ENCODE results near the gene FBXW4.
"Not testable (repeated sequence)": the region's sequence is repeated elsewhere in the genome, so short reads cannot be mapped to it uniquely, and the experiment has no call there.

FBXW4 gene

DNA sequence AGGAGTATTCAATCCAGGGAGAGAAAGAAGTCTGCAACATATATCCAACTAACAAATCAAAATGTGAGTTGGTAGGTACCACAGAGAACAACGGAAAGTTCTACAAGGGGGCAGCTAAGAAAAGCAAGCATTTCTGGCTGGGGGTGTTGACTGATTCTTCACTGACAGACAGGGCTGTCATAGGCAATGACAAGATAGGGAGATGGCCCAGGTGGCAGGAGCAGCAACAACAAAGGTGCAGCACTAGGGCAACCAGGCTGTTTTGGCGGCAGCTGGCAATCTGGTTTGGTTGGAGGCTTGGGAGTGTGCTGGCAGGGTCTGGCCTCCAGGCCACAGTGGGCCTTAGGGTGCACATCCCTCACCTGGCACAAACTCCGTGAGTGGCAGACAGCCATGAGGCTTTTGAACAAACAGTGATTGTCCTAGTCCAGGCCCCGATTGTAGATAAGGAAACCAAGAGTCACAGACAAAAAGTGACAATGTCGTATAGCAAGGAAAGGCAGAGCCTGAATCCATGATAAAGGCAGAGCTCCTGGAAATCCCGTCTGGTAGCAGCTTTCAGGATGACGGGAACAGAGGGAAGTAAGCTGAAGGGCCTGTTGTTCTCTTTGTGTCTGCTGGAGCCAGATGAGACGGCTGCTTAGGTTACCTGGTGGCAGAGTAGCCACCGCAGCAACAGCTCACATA lies 78.4 kb downstream of the FBXW4 start:
- no peak for DNase-seq

DNA sequence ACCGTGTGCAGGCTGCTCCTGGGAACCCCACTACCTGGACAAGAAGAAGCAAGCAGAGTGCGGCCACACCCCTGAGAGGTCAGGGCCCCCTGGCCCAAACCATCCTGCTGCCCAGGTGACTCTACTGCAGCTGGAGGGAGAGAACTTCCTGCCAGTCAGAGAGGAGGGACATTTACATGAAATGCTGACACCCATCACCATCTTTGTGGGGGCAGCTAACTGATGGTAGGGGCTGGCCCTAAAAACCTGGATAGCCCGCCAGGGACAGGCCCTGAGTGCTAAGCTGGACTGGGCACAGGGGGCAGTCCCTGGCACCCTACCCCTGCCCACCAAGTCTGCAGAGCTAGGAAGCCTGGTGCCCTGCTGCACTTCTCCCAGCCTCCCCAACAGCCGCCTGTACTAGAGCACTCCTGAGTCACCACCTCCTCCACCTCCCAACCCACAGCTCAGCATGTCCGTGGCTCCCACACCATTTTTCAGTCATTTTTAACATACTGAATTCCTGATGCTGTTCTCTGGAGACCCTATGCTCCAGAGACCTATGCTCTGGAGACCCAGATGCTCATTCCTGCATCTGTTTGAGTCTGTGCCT lies 79.3 kb downstream of the FBXW4 start:
- no peak for DNase-seq

DNA sequence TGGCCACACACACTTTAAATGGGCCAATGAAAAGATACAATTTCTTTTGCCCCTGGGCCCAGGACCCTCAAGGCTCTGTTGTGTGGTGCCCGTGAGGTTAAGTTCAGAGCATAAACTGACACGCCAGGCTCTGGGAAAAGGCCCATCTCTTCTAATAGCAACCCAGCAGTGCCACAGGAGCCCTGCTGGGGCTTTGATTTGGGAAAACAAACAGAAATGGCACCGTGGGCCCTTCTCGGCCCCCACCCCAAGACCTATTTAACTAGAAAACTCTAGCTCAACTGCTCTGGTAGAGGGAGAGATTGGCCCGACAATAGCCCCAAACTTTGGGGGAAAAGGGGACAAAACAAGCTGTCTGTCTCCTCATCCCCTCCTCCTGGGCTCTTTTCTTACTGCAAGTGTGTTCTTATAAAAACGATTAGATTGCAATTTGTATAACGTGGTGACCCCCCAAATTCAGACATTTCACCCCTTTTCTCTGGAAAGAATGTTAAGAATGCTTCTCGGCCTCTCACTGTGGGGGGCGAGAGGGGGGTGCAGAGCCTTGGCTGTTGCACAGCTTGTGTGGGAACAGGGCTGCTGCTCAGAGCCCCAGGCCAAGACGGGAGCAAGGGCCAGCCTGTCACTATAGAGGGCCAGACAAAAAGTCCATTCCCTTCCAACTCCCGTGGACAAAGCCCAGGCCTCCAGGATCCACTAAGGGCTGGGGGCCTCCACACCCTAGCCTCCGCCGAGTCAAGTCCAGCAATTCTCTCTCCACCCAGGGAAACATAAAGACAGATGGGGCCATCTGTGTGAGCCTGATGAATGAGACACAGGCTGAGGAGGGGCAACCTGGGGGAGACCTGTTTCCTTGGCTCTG lies 80.1 kb downstream of the FBXW4 start:
- no peak for DNase-seq

DNA sequence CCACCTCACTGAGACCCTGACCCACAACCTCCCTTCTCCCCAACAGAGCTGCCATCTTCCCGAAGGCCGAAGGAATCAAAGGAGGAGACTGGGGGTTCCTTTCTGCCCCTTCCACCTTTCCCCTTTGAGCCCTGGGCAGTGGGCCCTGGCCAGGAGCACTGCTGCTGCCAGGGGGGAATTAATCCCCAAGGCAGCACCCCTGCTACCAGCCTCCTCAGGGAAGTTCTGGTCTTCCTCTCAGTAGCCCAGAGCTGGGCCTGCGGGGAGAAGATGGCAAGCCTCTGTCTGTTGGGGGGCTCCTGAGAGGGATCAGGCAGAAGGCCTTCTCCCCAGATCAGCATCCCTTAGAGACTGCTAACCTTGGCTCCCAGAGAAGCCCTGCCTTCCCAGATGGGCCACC lies 81.3 kb downstream of the FBXW4 start:
- DNase-seq: no peak

DNA sequence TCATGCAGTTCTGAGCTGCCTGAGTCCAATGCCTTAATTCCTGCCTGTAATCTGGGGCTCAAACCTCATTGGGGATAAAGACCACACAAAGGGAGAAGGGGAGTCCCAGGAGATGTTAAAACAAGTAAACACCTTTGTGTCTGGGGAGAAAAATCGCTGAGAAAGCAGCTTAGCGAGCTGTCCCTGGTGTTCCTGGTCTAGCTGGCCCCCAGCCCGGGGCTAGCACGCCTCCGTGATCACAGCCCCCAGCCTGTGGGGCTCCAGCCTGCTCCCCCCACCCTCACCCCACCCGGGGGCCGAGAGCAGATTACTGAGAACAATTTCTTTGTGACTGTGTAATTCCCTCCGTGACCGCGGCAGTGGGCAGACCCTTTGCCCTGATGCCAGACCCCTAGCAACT lies 82.1 kb downstream of the FBXW4 start:
- DNase-seq: no peak

DNA sequence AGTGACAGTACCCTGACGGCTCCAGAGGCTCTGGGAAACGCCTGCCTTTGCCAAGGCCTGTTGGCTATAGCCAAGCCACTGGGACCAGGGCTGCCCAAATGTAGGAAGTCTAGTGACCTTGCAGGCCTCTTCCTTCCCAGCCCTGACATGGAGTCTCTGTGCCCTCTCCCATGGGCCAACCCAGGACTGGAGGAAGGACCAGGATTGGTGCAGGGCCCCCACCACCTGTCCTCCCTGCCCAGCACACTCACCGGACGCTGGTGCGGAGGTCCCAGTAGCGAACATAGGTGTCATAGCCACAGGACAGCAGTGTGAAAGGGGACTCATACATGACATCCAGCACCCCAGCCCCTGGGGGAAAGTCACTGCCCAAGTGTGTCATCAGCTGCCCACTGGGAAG lies 82.9 kb downstream of the FBXW4 start:
- no peak for DNase-seq

DNA sequence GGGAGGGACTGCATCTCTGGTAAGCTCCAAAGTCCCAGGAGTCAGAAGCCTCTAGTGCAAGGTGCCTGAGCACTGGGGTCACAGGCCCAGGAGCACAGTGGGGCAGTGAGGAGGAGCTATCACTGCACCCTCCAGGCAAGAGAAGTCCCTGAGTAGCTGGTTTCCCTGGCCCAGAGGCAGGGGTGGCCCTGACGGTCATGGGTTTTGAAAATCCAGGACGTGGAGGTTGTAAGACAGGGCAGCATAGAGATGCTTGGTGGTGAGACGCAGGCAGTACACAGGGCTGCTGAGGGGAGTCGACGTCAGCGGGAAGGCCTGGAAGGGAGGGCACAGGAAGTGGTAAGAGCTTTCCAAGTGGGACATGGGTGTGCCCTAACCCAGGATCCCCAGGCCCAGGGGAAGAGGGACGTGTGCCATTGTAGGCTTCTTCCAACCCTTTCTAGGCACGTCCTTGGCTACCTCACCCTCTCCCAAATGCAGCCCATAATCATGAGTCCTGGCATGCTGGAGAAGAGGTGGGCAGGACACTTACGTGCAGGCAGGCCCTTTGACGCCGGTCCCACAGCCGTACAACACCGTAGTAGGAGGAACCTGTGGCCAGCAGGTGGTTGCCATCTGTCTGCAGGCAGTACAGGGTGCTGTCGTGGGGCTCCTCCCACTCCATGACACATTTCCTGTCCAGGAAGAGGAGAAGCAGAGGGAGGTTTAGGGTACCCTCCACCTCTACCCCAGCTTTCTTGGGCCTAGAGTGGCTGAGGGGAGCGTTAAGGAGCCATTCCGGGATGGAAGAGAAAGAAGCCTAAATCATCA lies 83.7 kb downstream of the FBXW4 start:
- DNase-seq: no peak

DNA sequence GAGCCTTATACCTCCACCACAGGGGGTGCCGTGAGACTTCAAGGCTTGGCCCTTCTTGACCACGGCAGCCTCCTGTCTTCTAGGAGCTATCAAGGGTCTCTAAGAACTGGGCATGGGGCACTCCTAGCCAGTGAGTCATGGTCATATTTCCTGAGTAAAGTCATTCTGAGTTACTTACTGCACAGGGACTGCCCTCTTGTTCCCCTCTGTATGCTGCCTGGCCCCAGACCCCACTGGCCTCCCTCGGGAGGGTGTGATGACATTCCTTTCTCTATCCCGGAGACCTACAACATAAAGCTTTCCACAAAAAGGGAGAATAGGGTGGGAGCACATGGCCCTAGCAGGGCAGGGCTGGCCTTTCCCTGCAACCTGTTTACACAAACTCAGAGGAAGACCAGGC lies 85.5 kb downstream of the FBXW4 start:
- no peak for DNase-seq

DNA sequence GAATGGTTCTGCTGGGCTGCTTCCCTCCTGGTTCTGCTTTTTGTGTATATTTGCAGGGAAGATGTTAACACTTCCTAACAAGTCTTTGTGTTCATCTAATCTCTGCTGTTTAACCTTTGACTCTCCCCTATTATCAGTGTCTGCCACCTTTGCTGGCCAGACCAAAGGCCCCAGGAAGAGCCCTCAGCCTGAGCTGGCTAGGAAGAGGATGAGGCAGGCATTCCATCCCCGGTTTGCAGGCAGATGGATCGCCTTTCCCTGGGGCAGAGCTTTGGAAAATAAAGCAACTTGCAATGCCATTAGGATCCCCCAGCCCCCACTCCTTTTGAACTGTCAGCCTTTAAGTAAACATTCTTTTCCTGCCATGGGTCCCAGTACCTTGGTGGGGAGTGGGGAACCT lies 87.8 kb downstream of the FBXW4 start:
- DNase-seq: no peak

DNA sequence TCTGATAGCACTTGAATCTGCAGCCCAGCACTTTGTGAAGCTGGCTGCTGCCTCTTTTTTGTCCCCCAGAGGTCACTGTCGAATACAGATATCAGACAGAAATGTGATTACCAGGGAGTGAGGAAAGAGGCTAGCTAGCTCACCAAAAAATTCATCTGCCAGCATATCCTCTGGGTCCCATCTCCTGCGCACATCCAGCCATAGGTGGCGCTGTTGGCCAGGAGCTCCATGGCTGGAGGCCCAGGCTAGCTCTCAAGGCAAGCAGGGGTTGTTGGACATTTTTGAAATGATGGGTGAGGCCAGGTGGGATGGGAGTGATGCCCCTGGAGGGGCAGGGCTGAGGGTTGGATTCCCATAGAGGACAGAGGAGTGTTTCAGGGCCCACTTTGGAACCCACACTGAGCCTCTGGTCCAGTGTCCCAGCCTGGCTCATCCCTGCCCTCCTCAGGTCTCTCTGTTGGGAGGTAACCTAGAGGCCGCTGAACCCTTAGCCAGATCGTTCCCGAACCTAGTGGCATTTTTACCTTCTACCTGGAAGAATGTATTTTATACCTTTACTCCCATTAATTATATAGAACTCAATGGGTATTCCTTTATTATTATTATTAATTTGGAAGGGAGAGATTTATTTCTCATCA lies 92.1 kb downstream of the FBXW4 start:
- peak; percentile 63 for DNase-seq

DNA sequence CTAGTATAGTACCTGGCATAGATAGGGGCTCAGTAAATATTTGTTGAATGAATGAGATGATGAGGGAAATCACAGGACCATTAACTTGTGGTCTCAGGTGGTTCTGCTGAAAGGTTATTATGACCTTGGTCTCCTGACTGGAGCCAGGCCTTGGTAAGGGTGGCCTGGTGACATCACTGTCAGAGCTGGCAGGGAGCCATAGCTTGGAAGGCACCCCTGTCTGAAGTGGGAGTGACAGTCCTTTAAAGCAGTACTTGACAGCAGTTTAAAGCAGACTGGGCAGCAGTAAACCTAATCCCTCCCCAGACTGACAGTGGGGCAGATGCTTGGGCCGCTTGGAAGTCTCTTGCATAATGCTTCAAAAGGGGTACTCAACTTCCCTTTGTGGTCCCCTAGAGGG lies 93.4 kb downstream of the FBXW4 start:
- DNase-seq: no peak

DNA sequence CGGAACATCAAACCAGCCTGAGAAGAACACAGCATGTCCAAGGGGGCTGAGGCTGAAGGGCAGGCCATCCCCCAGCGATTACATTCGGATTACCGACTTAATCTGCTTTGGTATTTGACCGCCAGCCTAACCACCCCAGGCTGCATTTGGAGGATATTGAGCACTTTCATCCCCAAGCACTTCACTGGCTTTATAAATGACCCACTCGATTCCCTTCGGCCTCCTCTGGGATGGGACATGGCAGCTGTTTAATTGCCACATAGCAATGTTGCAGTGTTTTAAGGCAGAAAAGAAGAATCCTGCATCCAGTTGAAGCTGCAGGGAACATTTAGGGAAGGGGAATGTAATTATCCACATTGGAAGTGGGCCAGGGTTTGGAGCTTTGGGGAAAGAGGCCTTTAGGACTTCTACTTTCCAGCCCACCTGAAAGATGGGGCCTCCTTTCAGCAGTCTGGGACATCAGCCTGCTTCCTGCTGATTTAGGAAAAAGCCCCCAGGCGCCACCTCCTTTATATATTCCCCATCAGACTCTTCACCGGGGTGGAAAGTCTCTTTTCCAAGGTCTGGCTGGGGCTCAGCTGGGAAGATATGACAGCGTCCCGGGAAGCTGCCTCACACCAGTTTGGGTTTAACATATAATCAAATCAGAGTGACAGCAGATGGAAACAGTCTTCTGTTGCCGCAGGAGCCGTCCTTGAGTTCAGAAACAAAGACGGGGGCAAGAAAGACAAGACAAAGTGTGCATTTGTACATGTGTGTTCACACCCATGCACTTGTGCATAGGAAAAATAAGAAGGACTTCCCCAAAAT lies 97.7 kb downstream of the FBXW4 start:
- no peak for DNase-seq

DNA sequence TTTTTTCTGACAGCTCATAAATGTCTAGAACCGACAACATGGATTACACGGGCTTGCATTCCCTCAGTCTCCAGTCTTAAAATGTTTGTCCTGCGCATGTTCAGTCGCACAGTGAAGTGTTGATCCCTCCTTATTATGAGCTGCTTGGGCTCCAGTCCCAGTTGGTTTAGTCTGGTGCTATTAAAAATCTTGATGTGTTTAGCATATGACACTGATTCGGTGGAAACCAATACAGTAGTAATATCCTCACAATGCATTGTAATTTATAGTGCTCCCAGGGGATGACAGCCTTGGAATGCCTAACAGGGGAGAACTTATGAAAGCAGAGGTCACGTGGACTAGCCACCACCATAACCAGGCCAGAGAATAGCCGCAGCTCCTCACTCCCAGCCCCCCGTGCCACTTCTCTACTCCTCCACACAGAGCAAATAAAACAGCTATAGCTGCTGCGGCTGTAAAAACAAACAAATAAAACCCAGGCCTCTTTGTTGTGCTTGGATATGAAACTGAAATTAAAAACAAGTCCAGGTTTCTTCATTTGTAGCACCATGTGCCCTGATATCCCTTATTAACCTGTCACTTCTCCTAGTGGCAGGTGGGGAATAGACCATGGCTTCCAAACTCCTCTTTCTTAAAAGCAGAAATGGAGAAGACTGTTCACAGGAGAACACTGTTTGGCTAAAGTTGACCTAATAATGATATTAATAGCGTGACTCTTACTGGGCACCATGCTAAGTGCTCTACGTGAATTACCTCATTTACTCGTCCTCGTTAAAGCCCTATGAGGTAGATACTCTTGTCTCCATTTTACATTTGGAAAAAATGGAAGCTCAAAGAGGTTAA lies 99.2 kb downstream of the FBXW4 start:
- DNase-seq: no peak

DNA sequence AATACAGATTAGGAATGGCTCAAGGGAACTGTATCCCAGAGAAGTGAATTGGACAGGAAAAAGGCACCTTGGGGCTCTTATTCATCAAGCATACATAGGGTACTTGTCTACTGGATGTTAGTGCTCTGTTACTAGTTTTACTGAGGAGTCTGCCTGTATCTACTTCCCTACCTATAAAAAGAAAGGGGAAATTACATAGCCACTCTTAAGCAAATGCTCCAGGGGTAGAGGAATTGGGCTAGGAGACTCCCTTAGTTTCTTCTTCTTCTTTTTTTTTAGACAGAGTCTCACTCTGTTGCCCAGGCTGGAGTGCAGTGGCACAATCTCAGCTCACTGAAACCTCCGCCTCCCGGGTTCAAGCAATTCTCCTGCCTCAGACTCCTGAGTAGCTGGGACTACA lies 101.6 kb downstream of the FBXW4 start:
- not testable (repeated sequence) for DNase-seq

DNA sequence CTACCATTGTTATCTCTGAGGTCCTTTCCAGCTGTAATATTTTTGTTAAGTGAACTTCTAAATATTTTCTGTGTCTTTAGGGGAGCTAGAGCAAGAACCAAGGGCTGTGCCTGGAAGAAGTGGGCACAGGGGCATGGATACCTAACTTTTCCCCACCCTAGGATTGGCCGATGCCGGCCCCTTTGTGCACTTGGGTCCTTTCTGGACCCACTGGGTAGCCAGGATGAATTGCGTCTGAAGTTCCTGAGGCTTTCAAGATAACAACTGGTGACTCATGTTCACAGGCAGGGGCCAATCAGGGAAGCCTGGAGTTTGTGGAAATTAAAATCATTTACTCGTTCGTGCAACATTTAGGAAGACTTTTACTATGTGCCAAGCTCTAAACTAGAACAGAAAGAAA lies 106.1 kb downstream of the FBXW4 start:
- no peak for DNase-seq

DNA sequence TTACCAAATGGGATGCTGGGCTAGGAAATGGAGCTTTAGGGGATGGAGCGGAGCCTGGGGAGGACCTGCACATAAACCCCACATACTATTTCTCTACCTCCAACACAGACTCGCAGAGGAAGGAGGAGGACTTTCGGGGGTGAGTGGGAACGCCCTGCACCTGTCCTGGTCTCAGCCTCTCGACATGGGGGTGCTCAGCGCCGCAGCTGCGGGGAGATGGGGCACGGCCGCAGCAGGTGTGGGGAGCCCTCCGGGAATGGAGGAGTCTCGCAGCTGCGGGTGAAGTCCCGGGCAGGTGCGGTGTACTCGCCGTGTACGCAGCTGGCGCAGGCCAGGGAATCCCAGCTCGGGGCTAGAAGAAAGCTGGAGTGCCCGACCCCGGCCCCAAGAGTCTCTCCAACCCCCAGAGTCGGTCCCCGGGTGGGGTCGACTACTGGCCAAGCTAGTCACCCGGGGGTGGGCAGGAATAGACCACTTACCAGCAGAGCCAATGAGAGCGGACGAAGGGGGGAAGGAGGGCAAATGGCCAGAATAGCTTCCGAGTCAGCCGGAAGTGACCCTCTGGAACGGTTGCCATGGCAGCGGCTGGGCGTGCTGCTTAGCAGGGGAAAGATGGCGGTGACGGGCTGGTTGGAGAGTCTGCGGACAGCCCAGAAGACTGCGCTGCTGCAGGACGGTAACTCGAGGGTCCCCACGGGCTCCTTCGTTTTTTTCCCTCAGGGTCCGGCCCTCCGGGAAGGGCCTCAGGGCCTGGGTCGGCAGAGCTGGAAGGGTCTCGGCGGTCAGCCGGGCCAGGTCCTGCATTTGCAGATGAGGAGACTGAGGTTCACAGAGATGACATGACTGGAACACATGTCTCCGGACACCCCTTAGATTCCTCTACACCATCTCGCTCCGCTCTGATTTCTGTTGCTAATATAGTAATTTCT lies 107.0 kb downstream of the FBXW4 start, which contains the start of the genes DPCD and POLL:
Gene DPCD (plus strand): TSS at position 597 of the 929 bp plus-strand sequence. CDS start 16 bp downstream, at position 613.
Gene POLL (minus strand): TSS at position 533 of the 929 bp plus-strand sequence. CDS start 897 bp downstream, outside the sequence.
- DNase-seq: peak; percentile 94

DNA sequence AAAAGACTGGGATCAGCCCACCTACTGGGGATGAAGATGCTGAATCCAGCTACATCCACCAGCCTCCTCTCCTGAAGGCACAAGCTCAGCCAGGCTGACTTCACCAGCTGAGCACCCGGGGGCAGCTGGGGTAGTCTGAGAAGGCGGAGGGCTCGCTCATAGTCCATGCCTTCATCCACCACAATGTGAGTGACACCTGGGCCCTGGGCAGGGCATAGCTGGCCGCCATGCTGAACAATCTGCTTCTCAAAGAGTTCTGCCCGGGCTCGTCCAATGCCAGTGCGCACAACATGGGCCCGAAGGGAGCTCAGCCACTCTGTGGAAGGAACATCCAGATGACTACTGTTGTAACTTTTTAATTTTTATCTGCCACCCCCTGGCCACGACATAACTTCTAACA lies 109.1 kb downstream of the FBXW4 start:
- no peak for DNase-seq

DNA sequence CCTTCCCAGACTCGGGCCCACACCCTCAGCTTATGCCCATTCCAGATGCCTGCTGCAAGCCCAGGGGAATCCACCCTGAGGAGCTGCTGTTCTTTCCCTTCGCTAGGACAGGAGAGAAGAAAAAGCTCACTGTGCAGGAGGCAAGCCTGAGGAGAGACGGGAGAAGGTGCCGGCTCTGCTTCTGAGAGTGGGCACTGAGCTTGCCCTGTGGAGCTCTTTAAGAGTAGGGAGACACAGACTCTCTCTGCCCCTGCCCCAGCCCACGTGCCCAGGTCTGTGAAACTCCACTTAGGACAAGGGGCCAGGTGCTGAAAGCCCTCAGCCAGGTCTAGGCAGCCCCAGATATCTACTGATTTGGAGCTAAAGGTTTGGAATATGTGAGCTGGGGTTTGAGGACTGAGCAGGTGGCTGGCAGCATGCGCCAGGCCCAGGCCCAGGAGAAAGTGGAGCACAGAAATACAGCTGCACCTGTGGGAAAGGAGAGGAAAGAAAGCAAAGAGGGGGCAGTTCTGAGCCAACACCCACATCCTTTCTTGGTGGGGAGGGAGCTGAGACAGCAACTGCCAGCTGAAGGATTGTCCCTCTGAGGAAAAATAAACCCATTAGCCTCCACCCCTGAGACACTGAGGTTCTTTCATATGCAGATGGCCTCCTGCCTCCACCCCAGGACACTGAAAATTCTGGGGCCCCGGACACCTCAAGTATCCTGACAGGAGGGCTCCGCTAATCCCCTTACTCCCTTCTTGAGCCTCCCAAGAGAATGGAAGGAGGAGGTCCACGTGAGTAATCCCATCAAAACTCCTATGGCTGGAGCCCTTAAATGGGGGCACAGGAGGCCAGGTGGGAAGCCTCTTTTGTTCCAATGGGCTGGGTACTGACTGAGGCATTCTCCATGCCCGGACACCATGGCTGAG lies 114.2 kb downstream of the FBXW4 start:
- DNase-seq: no peak

Data from CD4-positive, alpha-beta T cell treated with Interleukin-17A for 4 hours (primary cell).